ENCODE data around the gene SRRM3.
"Not testable (repeated sequence)": the region's sequence is repeated elsewhere in the genome, so short reads cannot be mapped to it uniquely, and the experiment has no call there.

Gene SRRM3

DNA sequence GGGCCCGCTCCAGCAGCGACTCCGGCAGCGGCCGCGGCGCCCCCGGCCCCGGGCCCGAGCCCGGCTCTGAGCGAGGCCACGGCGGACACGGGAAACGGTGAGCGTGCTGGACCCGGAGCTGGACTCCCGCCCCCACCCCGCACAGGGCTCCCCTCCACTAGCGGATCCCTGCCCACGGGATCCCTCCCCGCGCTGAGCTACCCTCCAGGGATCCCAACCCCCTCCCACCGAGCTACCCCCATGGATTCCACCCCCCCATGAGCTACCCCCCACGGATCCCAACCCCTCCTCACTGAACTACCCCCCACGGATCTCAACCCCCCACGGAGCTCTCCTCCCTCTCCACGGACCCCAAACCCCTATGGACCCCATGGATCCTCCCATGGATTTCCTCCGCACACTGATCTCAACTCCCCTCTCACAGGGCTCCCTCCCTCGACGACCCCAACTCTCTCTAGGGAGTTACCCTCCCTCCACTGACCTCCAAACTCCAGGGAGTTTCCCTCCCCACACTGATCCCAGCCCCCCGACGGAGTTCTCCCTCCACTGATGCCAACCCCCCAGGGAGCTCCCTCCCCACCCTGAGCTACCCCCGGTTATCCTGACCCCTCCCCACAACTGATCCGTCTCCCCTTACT lies 80.1 kb downstream of the SRRM3 start:
- peaks cover 14% of the 10 kb centered on the region for H3K27me3 ChIP-seq
- 0 out of 2 replicates have a peak, but pooled peaks cover 4% of the 10 kb centered on the region for H3K36me3 ChIP-seq
- no peaks in the 10 kb centered on the region; the same call in 1 of the 2 replicates for H3K4me1 ChIP-seq
- no peak overlapping the region; the same call in 1 of the 2 replicates for H3K4me3 ChIP-seq (ENCODE audit: low read depth, low read length)
- TF ChIP-seq, protein P1, sequence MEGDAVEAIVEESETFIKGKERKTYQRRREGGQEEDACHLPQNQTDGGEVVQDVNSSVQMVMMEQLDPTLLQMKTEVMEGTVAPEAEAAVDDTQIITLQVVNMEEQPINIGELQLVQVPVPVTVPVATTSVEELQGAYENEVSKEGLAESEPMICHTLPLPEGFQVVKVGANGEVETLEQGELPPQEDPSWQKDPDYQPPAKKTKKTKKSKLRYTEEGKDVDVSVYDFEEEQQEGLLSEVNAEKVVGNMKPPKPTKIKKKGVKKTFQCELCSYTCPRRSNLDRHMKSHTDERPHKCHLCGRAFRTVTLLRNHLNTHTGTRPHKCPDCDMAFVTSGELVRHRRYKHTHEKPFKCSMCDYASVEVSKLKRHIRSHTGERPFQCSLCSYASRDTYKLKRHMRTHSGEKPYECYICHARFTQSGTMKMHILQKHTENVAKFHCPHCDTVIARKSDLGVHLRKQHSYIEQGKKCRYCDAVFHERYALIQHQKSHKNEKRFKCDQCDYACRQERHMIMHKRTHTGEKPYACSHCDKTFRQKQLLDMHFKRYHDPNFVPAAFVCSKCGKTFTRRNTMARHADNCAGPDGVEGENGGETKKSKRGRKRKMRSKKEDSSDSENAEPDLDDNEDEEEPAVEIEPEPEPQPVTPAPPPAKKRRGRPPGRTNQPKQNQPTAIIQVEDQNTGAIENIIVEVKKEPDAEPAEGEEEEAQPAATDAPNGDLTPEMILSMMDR (IDR thresholded peaks at IDR 0.05; ENCODE audit: low read depth, low read length), result no peak
- DNase-seq, result no peak
- H3K9me3 ChIP-seq, result no peaks in the 10 kb centered on the region

- peaks cover 14% of the 10 kb centered on the region for H3K27me3 ChIP-seq
- DNase-seq, result peak; percentile 40
- 0 out of 2 replicates have a peak, but pooled peaks cover 4% of the 10 kb centered on the region for H3K36me3 ChIP-seq
- TF ChIP-seq, protein P1 (IDR thresholded peaks at IDR 0.05; ENCODE audit: low read depth, low read length), result no peak
- no peak overlapping the region; the same call in 1 of the 2 replicates for H3K4me3 ChIP-seq (ENCODE audit: low read depth, low read length)
- H3K4me1 ChIP-seq, result no peaks in the 10 kb centered on the region; the same call in 1 of the 2 replicates
- no peaks in the 10 kb centered on the region for H3K9me3 ChIP-seq
Observed at GRCh38 chr7:76282344-76283253, 80.9 kb downstream of the SRRM3 start.

DNA sequence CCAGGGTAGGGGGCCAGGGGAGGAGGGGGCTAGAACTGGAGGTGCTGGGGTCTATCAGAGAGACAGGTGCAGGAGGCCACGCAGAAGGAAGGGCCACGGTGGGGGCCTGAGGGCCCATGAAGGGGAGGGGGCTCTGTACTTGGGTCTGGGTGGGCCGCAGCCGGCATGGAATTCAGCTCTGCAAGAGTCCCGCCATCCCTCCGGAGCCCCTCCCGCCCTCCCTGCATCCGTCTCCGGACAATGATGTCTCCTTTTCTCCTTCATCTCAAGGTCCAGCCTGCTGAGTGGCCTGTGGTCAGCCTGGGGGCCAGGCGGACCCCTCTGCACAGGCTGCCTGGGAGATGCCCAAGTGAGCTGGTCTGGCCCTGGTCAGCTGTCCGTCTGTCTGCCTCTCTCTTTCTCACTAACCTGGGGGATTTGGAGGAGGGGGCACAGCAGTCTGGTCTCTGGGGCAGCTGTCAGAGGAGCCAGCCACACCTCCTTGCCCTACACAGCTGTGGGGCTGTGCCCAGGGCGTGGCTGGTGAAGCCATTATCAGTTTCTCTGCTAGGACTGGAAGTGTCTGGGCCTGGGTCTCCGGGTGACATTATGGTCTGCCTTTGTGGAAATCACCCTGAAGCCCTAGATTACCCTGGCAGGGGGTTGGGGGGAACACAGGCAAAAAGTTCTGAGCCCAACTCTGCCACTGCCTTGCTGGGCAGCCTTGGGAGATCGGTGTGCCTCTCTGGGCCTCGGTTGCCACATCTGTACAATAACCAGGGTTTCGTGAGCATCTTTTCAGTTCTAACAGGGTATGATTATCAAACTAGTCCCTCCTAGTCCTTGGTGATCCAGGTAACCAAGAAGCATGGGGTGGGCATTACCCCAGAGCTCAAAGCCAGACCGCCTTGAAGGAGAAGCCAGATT lies 81.8 kb downstream of the SRRM3 start:
- TF ChIP-seq, protein P1 (IDR thresholded peaks at IDR 0.05; ENCODE audit: low read depth, low read length), result no peak

GRCh38 chr7:76285604-76286374 lies 84.1 kb downstream of the SRRM3 start:
- Histone ChIP-seq H3K4me3 (ENCODE audit: low read depth, low read length) (no peak overlapping the region), H3K9me3 (no peaks in the 10 kb centered on the region), H3K27me3 (peaks cover 13% of the 10 kb centered on the region), H3K4me1 (no peaks in the 10 kb centered on the region; the same call in 1 of the 2 replicates), H3K36me3 (0 out of 2 replicates have a peak, but pooled peaks cover 4% of the 10 kb centered on the region)
- TF ChIP-seq, protein P1 (IDR thresholded peaks at IDR 0.05; ENCODE audit: low read depth, low read length), result no peak
- no peak for DNase-seq

More for the DNA sequence above, 81.8 kb downstream of the SRRM3 start:
- H3K36me3 ChIP-seq, result 0 out of 2 replicates have a peak, but pooled peaks cover 4% of the 10 kb centered on the region
- peaks cover 14% of the 10 kb centered on the region for H3K27me3 ChIP-seq
- no peaks in the 10 kb centered on the region for H3K9me3 ChIP-seq
- H3K4me3 ChIP-seq (ENCODE audit: low read depth, low read length), result no peak overlapping the region
- H3K4me1 ChIP-seq, result no peaks in the 10 kb centered on the region; the same call in 1 of the 2 replicates
- no peak for DNase-seq

DNA sequence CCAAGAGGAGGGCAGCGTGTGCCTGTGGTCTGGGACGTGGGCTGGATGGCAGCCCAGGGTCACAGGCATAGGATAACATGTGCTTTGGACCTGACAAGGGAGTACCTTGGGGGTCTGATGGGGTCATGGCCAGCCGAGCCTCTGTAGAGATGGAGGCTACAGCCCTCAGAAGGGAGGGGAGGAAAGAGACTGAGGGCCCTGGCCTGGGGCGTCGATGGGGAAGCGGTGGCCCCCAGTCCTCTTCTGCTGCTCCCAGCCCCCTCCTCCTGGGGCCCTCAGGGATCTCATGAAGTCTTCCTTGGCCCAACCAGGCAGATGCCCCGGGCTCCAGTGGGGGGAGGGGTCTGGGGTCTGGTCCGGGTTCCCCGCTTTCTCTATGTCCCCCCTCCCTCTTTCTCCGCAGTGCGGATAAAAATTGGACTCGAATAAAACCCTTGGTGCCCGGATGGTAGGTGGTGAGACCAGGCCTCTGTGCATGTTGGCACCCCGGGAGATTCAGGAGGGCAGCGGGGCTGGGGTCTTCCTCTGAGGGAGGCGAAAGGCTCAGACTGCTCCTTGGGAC lies 85.2 kb downstream of the SRRM3 start:
- Histone ChIP-seq H3K4me1 (peaks cover 4% of the 10 kb centered on the region), H3K4me3 (ENCODE audit: low read depth, low read length) (no peak overlapping the region), H3K9me3 (no peaks in the 10 kb centered on the region), H3K36me3 (0 out of 2 replicates have a peak, but pooled peaks cover 4% of the 10 kb centered on the region), H3K27me3 (peaks cover 4% of the 10 kb centered on the region; the same call in 1 of the 2 replicates)
- no peak for DNase-seq
- TF ChIP-seq, protein P1 (IDR thresholded peaks at IDR 0.05; ENCODE audit: low read depth, low read length), result no peak

GRCh38 chr7:76290847-76291350 lies 89.2 kb downstream of the SRRM3 start:
- not testable (repeated sequence) for H3K27me3 ChIP-seq; DNase-seq; H3K36me3 ChIP-seq; H3K4me3 ChIP-seq (ENCODE audit: low read depth, low read length); H3K9me3 ChIP-seq
- H3K4me1 ChIP-seq, result peaks cover 15% of the 10 kb centered on the region
